Esophagus (tissue), 2 donors: ENCODE results near the gene LRRC71. TPM values are rescaled to one million over a fixed set of nuclear protein-coding genes. Genes with fewer than 3 reads are reported as not detected.

ENCODE experiments used
- H3K27ac ChIP-seq, 2 donors: one replicate each; pipeline ENCODE4 v1.5.1; 2013; ENCODE audit warnings: low read depth in 2 of 2, mild to moderate bottlenecking in 2 of 2, inconsistent platforms in 1 of 2, low read length in 1 of 2, moderate library complexity in 1 of 2
- H3K27me3 ChIP-seq, 2 donors: one replicate each; pipeline ENCODE4 v1.6.1; 2013; ENCODE audit warnings: low read length in 2 of 2, control low read depth in 1 of 2, mild to moderate bottlenecking in 1 of 2; ENCODE audit not compliant: insufficient read depth in 2 of 2, control insufficient read depth in 1 of 2
- H3K36me3 ChIP-seq, 2 donors: one replicate each; pipeline ENCODE4 v1.6.1; 2013; ENCODE audit warnings: low read length in 1 of 2; ENCODE audit not compliant: control insufficient read depth in 2 of 2, insufficient read depth in 2 of 2
- H3K4me1 ChIP-seq, 2 donors: one replicate each; pipeline ENCODE4 v1.6.1; 2013; ENCODE audit warnings: low read length in 1 of 2; ENCODE audit not compliant: control insufficient read depth in 2 of 2, insufficient read depth in 2 of 2
- H3K4me3 ChIP-seq, 2 donors: one replicate each; pipeline ENCODE4 v1.5.1; 2013; ENCODE audit warnings: low read length in 2 of 2, mild to moderate bottlenecking in 2 of 2, low read depth in 1 of 2, moderate library complexity in 1 of 2
- H3K9me3 ChIP-seq, 2 donors: one replicate each; pipeline ENCODE4 v1.6.1; 2013; ENCODE audit warnings: mild to moderate bottlenecking in 2 of 2, low read depth in 1 of 2, low read length in 1 of 2, moderate library complexity in 1 of 2; ENCODE audit not compliant: control insufficient read depth in 2 of 2, insufficient read depth in 1 of 2
- WGBS, 2 donors: extraction: QIAGEN DNeasy Blood & Tissue Kit; methylation state at CpG; one replicate each; pipeline ENCODE4 v1.1.7; 2013; 5-methylcytosine and 5-hydroxymethylcytosine counted together
- polyA plus RNA-seq, 2 donors: library from polyadenylated mRNA; stranded (reverse); fragments of 200-250 nt; gene quantifications; one replicate each; pipeline ENCODE4 v1.2.3, GENCODE V29; 2013
- donor health status: healthy with polysubstance abuse.
- donor health status: Bipolar disorder and iron deficiency.

LRRC71 gene
- polyA plus RNA-seq, 2 donors, result 0.04 TPM; not detected in 1

GRCh38 chr1:156931211-156931952 is 10.9 kb downstream of the LRRC71 start:
- H3K27ac ChIP-seq, result no peak overlapping the region
- no peak overlapping the region for H3K4me3 ChIP-seq
- peaks cover 0 to 7% of the 10 kb centered on the region in 2 donors for H3K27me3 ChIP-seq
- H3K4me1 ChIP-seq, result peaks cover 0 to 8% of the 10 kb centered on the region in 2 donors
- WGBS, 2 donors, result 49 to 52% methylated on average over 11 of the region's 11 CpGs
- H3K9me3 ChIP-seq, result peaks cover 0 to 6% of the 10 kb centered on the region in 2 donors
- H3K36me3 ChIP-seq, result no peaks in the 10 kb centered on the region

GRCh38 chr1:156931974-156932710 is 11.7 kb downstream of the LRRC71 start:
- Histone ChIP-seq H3K36me3 (peaks cover 0 to 3% of the 10 kb centered on the region in 2 donors), H3K27me3 (peaks cover 0 to 3% of the 10 kb centered on the region in 2 donors), H3K9me3 (peaks cover 0 to 6% of the 10 kb centered on the region in 2 donors), H3K4me3 (no peak overlapping the region), H3K27ac (no peak overlapping the region), H3K4me1 (peaks cover 0 to 8% of the 10 kb centered on the region in 2 donors)
- 56% methylated on average over 8 of the region's 8 CpGs for WGBS, 2 donors

GRCh38 chr1:156933136-156933535 is 12.7 kb downstream of the LRRC71 start:
- Histone ChIP-seq H3K9me3 (no peaks in the 10 kb centered on the region), H3K4me3 (no peak overlapping the region)

GRCh38 chr1:156935505-156936128 is 15.2 kb downstream of the LRRC71 start:
- 87 to 89% methylated on average over 17 of the region's 17 CpGs for WGBS, 2 donors
- Histone ChIP-seq H3K36me3 (peaks cover 6 to 29% of the 10 kb centered on the region in 2 donors), H3K27me3 (no peaks in the 10 kb centered on the region), H3K9me3 (no peaks in the 10 kb centered on the region), H3K27ac (no peak overlapping the region), H3K4me1 (peaks cover 0 to 3% of the 10 kb centered on the region in 2 donors), H3K4me3 (no peak overlapping the region)

More at GRCh38 chr1:156933136-156933535, 12.7 kb downstream of the LRRC71 start:
- Histone ChIP-seq H3K4me1 (peaks cover 0 to 3% of the 10 kb centered on the region in 2 donors), H3K36me3 (peaks cover 0 to 9% of the 10 kb centered on the region in 2 donors), H3K27me3 (no peaks in the 10 kb centered on the region), H3K27ac (no peak overlapping the region)
- 78 to 81% methylated on average over 6 of the region's 6 CpGs for WGBS, 2 donors

GRCh38 chr1:156936191-156936590 is 15.8 kb downstream of the LRRC71 start:
- Histone ChIP-seq H3K4me1 (peaks cover 0 to 3% of the 10 kb centered on the region in 2 donors), H3K9me3 (no peaks in the 10 kb centered on the region), H3K27ac (no peak overlapping the region), H3K36me3 (peaks cover 6 to 33% of the 10 kb centered on the region in 2 donors), H3K27me3 (no peaks in the 10 kb centered on the region), H3K4me3 (no peak overlapping the region)
- 87 to 88% methylated on average over 5 of the region's 5 CpGs for WGBS, 2 donors

GRCh38 chr1:156936721-156937220 is 16.3 kb downstream of the LRRC71 start:
- WGBS, 2 donors, result 83% methylated on average over 10 of the region's 10 CpGs
- Histone ChIP-seq H3K36me3 (peaks cover 6 to 39% of the 10 kb centered on the region in 2 donors), H3K27ac (no peak overlapping the region), H3K4me3 (no peak overlapping the region), H3K27me3 (no peaks in the 10 kb centered on the region), H3K4me1 (no peaks in the 10 kb centered on the region), H3K9me3 (no peaks in the 10 kb centered on the region)

- no peaks in the 10 kb centered on the region for H3K9me3 ChIP-seq
- H3K4me1 ChIP-seq, result no peaks in the 10 kb centered on the region
- H3K4me3 ChIP-seq, result no peak overlapping the region
- 73 to 78% methylated on average over 8 of the region's 8 CpGs for WGBS, 2 donors
- H3K27me3 ChIP-seq, result no peaks in the 10 kb centered on the region
- peaks cover 6 to 41% of the 10 kb centered on the region in 2 donors for H3K36me3 ChIP-seq
- no peak overlapping the region for H3K27ac ChIP-seq
Observed at GRCh38 chr1:156937883-156938282, 17.5 kb downstream of the LRRC71 start.

GRCh38 chr1:156938813-156939212 is 18.4 kb downstream of the LRRC71 start:
- 75 to 82% methylated on average over 7 of the region's 7 CpGs for WGBS, 2 donors
- Histone ChIP-seq H3K36me3 (peaks cover 6 to 45% of the 10 kb centered on the region in 2 donors), H3K9me3 (no peaks in the 10 kb centered on the region), H3K27me3 (no peaks in the 10 kb centered on the region), H3K4me3 (no peak overlapping the region), H3K4me1 (no peaks in the 10 kb centered on the region), H3K27ac (no peak overlapping the region)

- Histone ChIP-seq H3K4me1 (no peaks in the 10 kb centered on the region), H3K36me3 (peaks cover 9 to 56% of the 10 kb centered on the region in 2 donors), H3K27ac (no peak overlapping the region), H3K4me3 (no peak overlapping the region), H3K27me3 (no peaks in the 10 kb centered on the region), H3K9me3 (no peaks in the 10 kb centered on the region)
- 90 to 91% methylated on average over 13 of the region's 13 CpGs for WGBS, 2 donors
Observed at GRCh38 chr1:156939786-156940334, 19.4 kb downstream of the LRRC71 start.
